ENCODE results near the gene ATP6V0E1.

The ATP6V0E1 gene

DNA sequence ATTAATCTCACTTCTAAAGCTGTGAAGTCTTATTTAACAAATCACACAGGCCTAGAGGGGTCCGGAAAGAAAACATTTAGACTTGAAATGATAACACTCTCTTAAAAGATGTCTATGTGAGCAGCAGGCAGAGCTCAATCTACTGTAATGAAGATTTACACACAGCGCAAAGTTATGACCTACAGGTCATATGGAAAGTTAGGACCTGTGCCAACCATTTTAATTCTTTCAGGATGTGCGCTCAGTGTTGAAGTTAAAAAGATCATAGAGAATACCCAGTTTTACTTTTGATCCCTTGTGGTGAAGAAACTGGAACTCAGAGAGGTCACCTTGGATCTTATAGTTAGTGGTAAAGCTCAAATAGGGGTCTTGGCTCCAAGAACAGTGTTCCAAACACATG is 69.5 kb downstream of the ATP6V0E1 start:
- Histone ChIP-seq H3K9me3 (ENCODE audit: control insufficient read depth, insufficient read depth, low read depth, low read length) (no peaks in the 10 kb centered on the region), H3K27ac (ENCODE audit: low read depth, low read length) (no peak overlapping the region), H3K9ac (ENCODE audit: low read length) (no peak overlapping the region)

DNA sequence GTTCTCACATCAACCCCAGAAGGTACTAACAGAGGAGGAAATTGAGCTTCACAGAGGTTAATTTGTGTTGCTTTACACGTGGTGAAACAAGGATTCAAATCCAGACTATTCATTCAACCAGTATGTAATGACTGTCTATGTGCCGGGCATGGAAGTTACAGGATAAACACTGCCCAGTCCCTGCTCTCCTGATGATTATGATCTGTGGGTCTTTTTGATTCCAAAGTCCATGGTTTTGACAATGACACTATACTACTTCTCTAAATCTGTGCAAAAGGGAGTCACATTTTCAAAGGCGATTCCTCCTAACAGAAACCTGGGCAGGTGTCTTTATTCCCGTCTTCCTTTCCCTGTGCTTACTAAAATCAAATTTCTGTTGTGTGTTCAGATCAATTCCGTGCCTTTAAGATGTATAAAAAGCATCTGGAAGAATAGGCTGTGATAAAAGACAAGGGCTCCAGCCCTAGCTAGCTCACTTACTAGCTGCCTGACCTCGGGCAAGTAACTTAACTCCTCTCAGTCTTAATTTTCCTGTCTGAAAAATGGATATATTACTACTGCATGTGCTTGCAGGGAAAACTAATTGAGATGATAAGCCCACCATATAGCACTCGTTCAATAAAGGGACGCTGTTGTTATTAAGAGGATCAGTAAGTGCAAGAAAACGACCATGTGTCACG is 71.6 kb downstream of the ATP6V0E1 start:
- H3K36me3 ChIP-seq (ENCODE audit: control insufficient read depth, insufficient read depth, low read length): no peaks in the 10 kb centered on the region
- H3K4me1 ChIP-seq (ENCODE audit: control insufficient read depth, insufficient read depth, low read length): peaks cover 9% of the 10 kb centered on the region
- peak overlapping the region; percentile 66 for H3K9ac ChIP-seq (ENCODE audit: low read length)
- peaks cover 4% of the 10 kb centered on the region; the same call in 1 of the 2 replicates for H3K27me3 ChIP-seq (ENCODE audit: control insufficient read depth, insufficient read depth, low read length)
- H3K27ac ChIP-seq (ENCODE audit: low read depth, low read length): no peak overlapping the region
- H3K9me3 ChIP-seq (ENCODE audit: control insufficient read depth, insufficient read depth, low read depth, low read length): no peaks in the 10 kb centered on the region
- peak overlapping the region; percentile 84 for H3K4me3 ChIP-seq (ENCODE audit: low read depth, low read length)

More for the DNA sequence above, 69.5 kb downstream of the ATP6V0E1 start:
- Histone ChIP-seq H3K27me3 (ENCODE audit: control insufficient read depth, insufficient read depth, low read length) (peaks cover 4% of the 10 kb centered on the region; the same call in 1 of the 2 replicates), H3K36me3 (ENCODE audit: control insufficient read depth, insufficient read depth, low read length) (no peaks in the 10 kb centered on the region), H3K4me3 (ENCODE audit: low read depth, low read length) (no peak overlapping the region), H3K4me1 (ENCODE audit: control insufficient read depth, insufficient read depth, low read length) (peaks cover 7% of the 10 kb centered on the region)

GRCh38 chr5:173055722-173055982 is 72.1 kb downstream of the ATP6V0E1 start:
- Histone ChIP-seq H3K27ac (ENCODE audit: low read depth, low read length) (no peak overlapping the region), H3K9ac (ENCODE audit: low read length) (peak overlapping the region; percentile 66), H3K27me3 (ENCODE audit: control insufficient read depth, insufficient read depth, low read length) (peaks cover 2% of the 10 kb centered on the region; the same call in 1 of the 2 replicates), H3K4me3 (ENCODE audit: low read depth, low read length) (peak overlapping the region; percentile 84), H3K9me3 (ENCODE audit: control insufficient read depth, insufficient read depth, low read depth, low read length) (no peaks in the 10 kb centered on the region), H3K4me1 (ENCODE audit: control insufficient read depth, insufficient read depth, low read length) (peaks cover 9% of the 10 kb centered on the region), H3K36me3 (ENCODE audit: control insufficient read depth, insufficient read depth, low read length) (no peaks in the 10 kb centered on the region)

- Histone ChIP-seq H3K4me1 (ENCODE audit: control insufficient read depth, insufficient read depth, low read length) (peaks cover 9% of the 10 kb centered on the region), H3K27me3 (ENCODE audit: control insufficient read depth, insufficient read depth, low read length) (no peaks in the 10 kb centered on the region), H3K27ac (ENCODE audit: low read depth, low read length) (no peak within 1 kb of the TSS), H3K36me3 (ENCODE audit: control insufficient read depth, insufficient read depth, low read length) (no peaks in the 10 kb centered on the region), H3K9me3 (ENCODE audit: control insufficient read depth, insufficient read depth, low read depth, low read length) (no peaks in the 10 kb centered on the region), H3K4me3 (ENCODE audit: low read depth, low read length) (peak within 1 kb of the TSS; percentile 84), H3K9ac (ENCODE audit: low read length) (peak within 1 kb of the TSS; percentile 73)
Observed at GRCh38 chr5:173055983-173056782, 72.6 kb downstream of the ATP6V0E1 start, which contains the start of gene CREBRF. TSS of gene CREBRF (plus strand) at chr5:173056352. CDS start at chr5:173080776, 24,424 bp downstream.

DNA sequence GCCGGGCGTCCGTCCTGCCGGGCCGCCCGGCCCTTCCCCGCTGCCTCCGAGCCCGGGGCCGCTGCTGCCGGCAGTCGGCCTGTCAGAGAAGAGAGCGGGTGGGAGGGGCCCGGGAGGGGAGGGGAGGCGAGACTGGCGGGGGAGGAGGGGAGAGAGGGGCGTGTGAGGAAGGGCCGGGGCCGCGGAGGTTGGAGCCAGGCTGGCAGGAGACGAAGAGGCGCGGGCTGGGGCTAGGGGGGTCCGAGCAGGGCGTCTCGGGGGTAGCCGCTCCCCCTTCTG is 73.2 kb downstream of the ATP6V0E1 start:
- Histone ChIP-seq H3K4me3 (ENCODE audit: low read depth, low read length) (peak overlapping the region; percentile 84), H3K27ac (ENCODE audit: low read depth, low read length) (no peak overlapping the region), H3K9ac (ENCODE audit: low read length) (no peak overlapping the region), H3K9me3 (ENCODE audit: control insufficient read depth, insufficient read depth, low read depth, low read length) (no peaks in the 10 kb centered on the region), H3K27me3 (ENCODE audit: control insufficient read depth, insufficient read depth, low read length) (no peaks in the 10 kb centered on the region), H3K36me3 (ENCODE audit: control insufficient read depth, insufficient read depth, low read length) (no peaks in the 10 kb centered on the region), H3K4me1 (ENCODE audit: control insufficient read depth, insufficient read depth, low read length) (peaks cover 9% of the 10 kb centered on the region)

DNA sequence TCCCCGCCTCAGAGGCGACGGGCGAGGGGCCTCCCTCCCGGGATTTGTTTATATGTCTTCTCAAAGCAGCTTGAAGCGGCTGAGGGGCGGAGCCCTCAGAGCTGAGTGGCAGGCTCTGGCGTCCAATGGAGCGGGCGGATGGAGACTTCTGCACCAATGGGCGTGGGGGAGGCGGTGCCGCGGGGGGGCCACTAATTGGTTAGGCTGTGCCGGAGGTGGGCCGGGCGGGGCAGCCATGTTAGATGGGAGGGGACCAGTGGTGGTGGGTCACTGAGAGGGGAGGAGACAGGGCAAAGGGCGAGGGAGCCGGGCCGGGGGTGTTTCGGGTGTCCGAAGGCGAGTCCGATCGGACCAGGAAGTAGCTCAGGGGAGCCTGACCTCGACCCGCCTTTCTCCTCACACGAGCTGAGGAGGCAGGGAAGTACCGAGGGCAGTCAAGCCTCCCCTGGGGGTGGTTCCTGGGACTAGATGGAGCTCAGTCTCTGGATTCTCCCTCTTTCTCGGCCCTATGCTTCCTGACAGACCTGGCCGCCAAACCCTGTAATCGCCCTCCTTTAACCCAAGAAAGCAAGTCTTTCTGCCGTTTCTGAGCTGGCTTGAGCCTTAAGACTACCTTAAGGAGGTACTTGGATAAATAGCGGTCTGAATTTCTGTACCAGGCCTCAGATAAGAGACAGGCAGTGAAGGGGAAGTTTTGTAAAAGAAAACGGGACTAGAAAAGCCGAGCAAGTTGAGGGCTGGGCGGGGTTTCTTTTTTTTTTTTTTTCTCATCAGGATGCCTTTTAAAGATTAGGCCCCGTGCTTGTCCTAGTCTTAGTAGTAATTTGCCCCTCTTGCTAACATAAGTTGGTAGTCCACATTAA is 73.7 kb downstream of the ATP6V0E1 start:
- no peaks in the 10 kb centered on the region for H3K9me3 ChIP-seq (ENCODE audit: control insufficient read depth, insufficient read depth, low read depth, low read length)
- peak overlapping the region; percentile 73 for H3K9ac ChIP-seq (ENCODE audit: low read length)
- peaks cover 9% of the 10 kb centered on the region for H3K4me1 ChIP-seq (ENCODE audit: control insufficient read depth, insufficient read depth, low read length)
- no peaks in the 10 kb centered on the region for H3K36me3 ChIP-seq (ENCODE audit: control insufficient read depth, insufficient read depth, low read length)
- peak overlapping the region; percentile 84 for H3K4me3 ChIP-seq (ENCODE audit: low read depth, low read length)
- no peak overlapping the region for H3K27ac ChIP-seq (ENCODE audit: low read depth, low read length)
- H3K27me3 ChIP-seq (ENCODE audit: control insufficient read depth, insufficient read depth, low read length): no peaks in the 10 kb centered on the region

DNA sequence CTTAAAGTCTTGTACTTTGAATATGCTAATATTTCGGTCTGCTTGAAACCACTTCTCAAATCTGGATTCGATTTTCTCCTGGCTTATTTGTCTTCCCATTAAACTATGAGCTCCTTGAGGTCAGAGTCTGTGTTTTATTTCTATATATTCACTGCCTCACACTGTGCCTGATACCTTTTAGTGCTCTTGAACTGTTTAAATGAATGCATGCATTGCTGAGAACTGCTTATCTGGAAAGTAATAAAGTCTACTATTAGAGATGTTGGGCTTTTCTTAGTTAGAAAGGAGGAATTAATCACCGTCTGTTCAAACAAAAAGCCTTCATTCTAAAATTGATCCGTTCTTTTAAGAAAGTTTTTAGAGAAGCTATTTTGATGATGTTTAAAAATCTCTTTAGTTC is 78.6 kb downstream of the ATP6V0E1 start:
- Histone ChIP-seq H3K4me3 (ENCODE audit: low read depth, low read length) (no peak overlapping the region), H3K27ac (ENCODE audit: low read depth, low read length) (no peak overlapping the region), H3K4me1 (ENCODE audit: control insufficient read depth, insufficient read depth, low read length) (0 out of 2 replicates have a peak, but pooled peaks cover 3% of the 10 kb centered on the region), H3K9ac (ENCODE audit: low read length) (no peak overlapping the region), H3K9me3 (ENCODE audit: control insufficient read depth, insufficient read depth, low read depth, low read length) (no peaks in the 10 kb centered on the region), H3K27me3 (ENCODE audit: control insufficient read depth, insufficient read depth, low read length) (no peaks in the 10 kb centered on the region), H3K36me3 (ENCODE audit: control insufficient read depth, insufficient read depth, low read length) (no peaks in the 10 kb centered on the region)

DNA sequence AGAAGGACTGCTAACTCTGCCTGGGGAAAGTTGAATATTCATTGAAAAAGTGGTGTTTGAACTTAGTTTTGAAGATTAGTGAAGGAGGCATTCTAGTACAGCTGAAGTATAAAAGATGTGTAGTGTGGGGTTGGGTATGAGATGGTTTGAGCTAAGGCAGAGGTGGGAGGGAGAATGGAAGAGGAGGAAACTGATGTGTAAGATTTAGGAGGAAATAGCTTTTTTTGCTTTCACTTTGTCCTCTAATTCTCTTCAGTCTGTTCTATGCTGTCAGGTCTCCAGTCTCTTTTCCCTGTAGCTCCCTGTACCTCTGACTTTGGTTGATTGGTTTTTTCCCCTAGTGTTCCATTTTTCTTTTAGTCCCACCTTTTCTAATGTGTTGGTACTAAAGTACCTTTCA is 81.6 kb downstream of the ATP6V0E1 start:
- no peak overlapping the region for H3K4me3 ChIP-seq (ENCODE audit: low read depth, low read length)

DNA sequence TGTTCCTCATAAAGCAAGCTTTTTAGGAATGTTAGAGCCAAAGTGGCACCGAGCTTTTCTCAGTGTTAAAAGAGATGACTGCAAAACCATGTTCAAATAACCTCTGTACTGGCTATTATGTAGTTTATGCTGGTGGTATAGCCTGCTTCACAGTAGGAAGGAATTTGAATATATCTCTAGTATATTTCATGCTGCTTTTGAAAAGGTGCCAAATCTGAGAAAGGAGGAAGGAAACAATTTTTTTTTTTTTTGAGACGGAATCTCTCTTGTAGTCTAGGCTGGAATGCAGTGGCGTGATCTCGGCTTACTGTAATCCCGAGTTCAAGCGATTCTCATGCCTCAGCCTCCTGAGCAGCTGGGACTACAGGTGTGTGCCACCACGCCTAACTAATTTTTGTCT is 86.1 kb downstream of the ATP6V0E1 start:
- Histone ChIP-seq H3K4me3 (ENCODE audit: low read depth, low read length) (no peak overlapping the region), H3K27me3 (ENCODE audit: control insufficient read depth, insufficient read depth, low read length) (no peaks in the 10 kb centered on the region), H3K27ac (ENCODE audit: low read depth, low read length) (no peak overlapping the region), H3K4me1 (ENCODE audit: control insufficient read depth, insufficient read depth, low read length) (no peaks in the 10 kb centered on the region), H3K36me3 (ENCODE audit: control insufficient read depth, insufficient read depth, low read length) (no peaks in the 10 kb centered on the region), H3K9me3 (ENCODE audit: control insufficient read depth, insufficient read depth, low read depth, low read length) (no peaks in the 10 kb centered on the region), H3K9ac (ENCODE audit: low read length) (no peak overlapping the region)

More for the DNA sequence above, 81.6 kb downstream of the ATP6V0E1 start:
- Histone ChIP-seq H3K4me1 (ENCODE audit: control insufficient read depth, insufficient read depth, low read length) (no peaks in the 10 kb centered on the region), H3K36me3 (ENCODE audit: control insufficient read depth, insufficient read depth, low read length) (no peaks in the 10 kb centered on the region), H3K9ac (ENCODE audit: low read length) (no peak overlapping the region), H3K9me3 (ENCODE audit: control insufficient read depth, insufficient read depth, low read depth, low read length) (no peaks in the 10 kb centered on the region), H3K27ac (ENCODE audit: low read depth, low read length) (no peak overlapping the region), H3K27me3 (ENCODE audit: control insufficient read depth, insufficient read depth, low read length) (no peaks in the 10 kb centered on the region)

DNA sequence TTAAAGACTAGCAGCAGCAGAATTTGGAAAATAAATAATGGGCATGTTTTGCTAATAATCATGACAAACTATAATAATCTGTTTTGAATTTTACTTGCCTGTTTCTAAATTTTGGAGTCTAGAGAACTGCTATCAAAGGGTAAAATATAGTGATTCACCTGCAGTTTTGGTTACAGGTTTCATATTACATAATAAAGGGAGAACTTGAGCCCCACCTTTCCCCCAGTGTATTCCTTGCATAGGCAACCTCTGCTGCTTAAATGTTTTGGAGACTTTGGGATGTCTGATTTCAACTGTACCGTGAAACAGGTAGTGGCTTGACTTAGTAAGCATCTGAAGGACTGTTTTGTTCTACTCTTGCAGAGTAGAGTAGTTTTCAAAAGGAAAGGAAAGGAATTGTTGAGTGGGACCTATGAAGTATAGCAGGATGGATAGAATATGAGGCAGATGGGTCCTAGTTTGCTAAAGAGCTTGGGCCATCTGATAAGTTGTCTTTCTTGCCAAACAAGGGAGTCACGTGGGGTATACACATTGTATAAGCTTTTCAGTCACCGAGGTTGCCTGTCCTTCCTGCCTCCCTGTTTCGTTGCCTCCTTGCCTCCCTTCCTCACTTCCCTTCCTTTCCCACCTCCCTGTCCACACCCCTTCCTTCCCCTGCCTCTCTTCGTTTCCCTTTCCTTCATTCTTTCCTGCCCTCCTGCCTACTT is 91.7 kb downstream of the ATP6V0E1 start:
- no peaks in the 10 kb centered on the region for H3K27me3 ChIP-seq (ENCODE audit: control insufficient read depth, insufficient read depth, low read length)
- H3K9ac ChIP-seq (ENCODE audit: low read length): no peak overlapping the region
- no peak overlapping the region for H3K4me3 ChIP-seq (ENCODE audit: low read depth, low read length)
- H3K27ac ChIP-seq (ENCODE audit: low read depth, low read length): no peak overlapping the region
- no peaks in the 10 kb centered on the region for H3K36me3 ChIP-seq (ENCODE audit: control insufficient read depth, insufficient read depth, low read length)
- H3K4me1 ChIP-seq (ENCODE audit: control insufficient read depth, insufficient read depth, low read length): no peaks in the 10 kb centered on the region
- H3K9me3 ChIP-seq (ENCODE audit: control insufficient read depth, insufficient read depth, low read depth, low read length): 0 out of 2 replicates have a peak, but pooled peaks cover 2% of the 10 kb centered on the region

Measured in HUES6 (cell line).